Measurements from ENCODE around the gene UTS2R. TPM values are rescaled to one million over a fixed set of nuclear protein-coding genes. Genes with fewer than 3 reads are reported as not detected.

The UTS2R gene
- total RNA-seq, 1 donor from 2014 or later, result 6.5 TPM

DNA sequence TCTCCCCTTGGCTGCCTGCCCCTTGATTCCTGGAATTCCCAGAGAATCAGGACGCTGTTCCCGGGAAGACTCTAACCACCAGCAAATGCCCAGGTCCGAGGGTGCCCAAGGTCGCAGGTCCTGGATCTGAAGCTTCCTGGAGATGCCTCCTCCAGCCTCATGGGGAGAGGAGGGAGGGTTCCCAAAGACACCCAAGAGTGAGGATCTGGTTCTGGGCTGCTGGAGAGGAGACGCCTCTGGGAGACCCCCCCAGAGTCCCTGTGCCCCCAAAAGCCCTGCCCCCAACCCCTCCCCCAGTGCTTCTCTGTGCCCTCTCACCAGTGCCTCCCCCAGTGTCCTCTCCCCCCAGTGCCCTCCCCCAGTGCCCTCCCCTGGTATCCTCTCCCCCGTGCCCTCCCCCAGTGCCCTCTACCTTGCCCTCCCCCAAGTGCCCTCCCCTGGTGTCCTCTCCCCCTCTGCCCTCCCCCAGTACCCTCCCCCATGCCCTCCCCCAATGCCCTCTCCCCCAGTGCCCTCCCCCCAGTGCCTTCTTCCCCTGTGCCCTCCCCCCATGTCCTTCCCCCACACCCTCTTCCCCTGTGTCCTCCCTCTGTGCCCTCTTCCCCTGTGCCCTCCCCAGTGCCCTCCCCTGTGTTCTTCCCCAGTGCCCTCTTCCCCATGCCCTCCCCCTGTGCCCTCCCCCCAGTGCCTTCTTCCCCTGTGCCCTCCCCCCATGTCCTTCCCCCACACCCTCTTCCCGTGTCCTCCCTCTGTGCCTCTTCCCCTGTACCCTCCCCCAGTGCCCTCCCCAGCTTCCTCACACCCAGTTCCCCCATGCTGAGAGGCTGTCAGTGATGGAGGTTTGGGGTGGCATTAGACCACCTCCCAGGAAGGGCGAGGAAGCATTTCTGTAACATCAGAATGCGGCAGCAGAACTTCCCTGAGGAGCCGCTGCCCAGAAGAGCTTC lies 31.7 kb upstream of the UTS2R start:
- DNase-seq (ENCODE audit: low spot score in 2 of 2, unreplicated experiment in 2 of 2), result no peak
- Mint-ChIP-seq H3K4me3 (peak overlapping the region; percentile 60), H3K9me3 (peaks cover 4% of the 10 kb centered on the region), H3K27me3 (ENCODE audit: low read depth) (peaks cover 4% of the 10 kb centered on the region), H3K4me1 (peaks cover 33% of the 10 kb centered on the region), H3K27ac (peak overlapping the region; percentile 98), H3K36me3 (peaks cover 4% of the 10 kb centered on the region)
- TF ChIP-seq, protein P1, sequence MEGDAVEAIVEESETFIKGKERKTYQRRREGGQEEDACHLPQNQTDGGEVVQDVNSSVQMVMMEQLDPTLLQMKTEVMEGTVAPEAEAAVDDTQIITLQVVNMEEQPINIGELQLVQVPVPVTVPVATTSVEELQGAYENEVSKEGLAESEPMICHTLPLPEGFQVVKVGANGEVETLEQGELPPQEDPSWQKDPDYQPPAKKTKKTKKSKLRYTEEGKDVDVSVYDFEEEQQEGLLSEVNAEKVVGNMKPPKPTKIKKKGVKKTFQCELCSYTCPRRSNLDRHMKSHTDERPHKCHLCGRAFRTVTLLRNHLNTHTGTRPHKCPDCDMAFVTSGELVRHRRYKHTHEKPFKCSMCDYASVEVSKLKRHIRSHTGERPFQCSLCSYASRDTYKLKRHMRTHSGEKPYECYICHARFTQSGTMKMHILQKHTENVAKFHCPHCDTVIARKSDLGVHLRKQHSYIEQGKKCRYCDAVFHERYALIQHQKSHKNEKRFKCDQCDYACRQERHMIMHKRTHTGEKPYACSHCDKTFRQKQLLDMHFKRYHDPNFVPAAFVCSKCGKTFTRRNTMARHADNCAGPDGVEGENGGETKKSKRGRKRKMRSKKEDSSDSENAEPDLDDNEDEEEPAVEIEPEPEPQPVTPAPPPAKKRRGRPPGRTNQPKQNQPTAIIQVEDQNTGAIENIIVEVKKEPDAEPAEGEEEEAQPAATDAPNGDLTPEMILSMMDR (IDR thresholded peaks at IDR 0.05; ENCODE audit: unreplicated experiment), result no peak

DNA sequence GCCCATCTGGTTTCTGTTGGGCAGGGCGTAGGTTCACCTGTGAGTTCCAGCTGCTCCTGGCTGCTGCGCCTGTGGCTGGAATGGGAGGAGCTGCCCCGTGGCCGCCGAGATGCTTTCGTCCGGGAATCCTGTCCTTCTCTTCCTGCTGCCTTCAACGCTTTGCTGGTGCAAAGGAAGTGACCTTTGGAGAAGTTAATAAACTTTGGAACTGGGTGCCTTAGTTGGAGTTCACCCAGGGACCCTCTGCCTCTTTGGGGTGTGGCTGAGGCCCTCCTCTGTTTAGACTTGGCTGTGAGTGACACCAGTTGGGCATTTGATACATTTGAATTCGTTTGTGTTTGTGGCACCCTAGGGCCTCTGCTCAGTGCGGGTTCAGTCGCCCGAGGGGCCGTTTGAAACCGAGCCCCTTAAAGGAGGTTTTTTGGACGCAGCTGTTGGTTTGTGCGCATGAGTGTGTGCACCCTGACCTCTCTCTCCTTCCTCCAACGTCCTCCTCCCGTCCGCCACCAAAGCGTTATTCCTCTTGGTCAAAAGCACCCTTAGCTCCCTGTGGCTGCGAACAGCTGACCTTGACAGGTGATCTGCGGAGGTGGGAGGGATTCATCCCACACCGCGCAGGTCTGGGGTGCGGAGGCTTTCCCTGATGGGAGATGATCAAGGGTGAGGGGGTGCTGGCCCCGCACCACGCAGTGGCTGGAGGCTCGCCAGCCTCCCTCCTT lies 29.0 kb upstream of the UTS2R start:
- H3K4me1 Mint-ChIP-seq, result peaks cover 26% of the 10 kb centered on the region
- no peak overlapping the region for H3K27ac Mint-ChIP-seq
- no peak for DNase-seq (ENCODE audit: low spot score in 2 of 2, unreplicated experiment in 2 of 2)
- H3K4me3 Mint-ChIP-seq, result no peak overlapping the region
- H3K9me3 Mint-ChIP-seq, result peaks cover 4% of the 10 kb centered on the region
- no peaks in the 10 kb centered on the region for H3K27me3 Mint-ChIP-seq (ENCODE audit: low read depth)
- TF ChIP-seq, protein P1 (IDR thresholded peaks at IDR 0.05; ENCODE audit: unreplicated experiment), result no peak
- H3K36me3 Mint-ChIP-seq, result peaks cover 4% of the 10 kb centered on the region

DNA sequence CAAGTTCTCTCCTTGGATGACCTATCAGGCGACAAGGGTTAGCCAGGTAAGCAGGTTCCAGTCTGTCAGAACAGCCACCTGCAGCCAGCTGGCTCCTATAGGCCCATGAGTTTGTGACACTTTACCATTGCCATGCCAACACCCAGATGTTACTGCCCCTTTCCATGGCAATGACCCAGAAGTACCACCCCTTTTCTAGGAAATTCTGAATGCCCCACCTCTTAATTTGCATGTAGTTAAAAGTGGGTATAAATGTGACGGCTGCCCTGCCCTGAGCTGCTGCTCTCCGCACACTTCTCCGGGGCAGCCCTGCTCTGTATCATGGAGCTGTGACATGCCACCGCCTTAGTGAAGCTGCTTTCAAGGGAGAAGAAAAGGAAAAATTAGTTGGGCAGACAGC lies 28.0 kb upstream of the UTS2R start:
- Mint-ChIP-seq H3K4me3 (no peak overlapping the region), H3K27ac (peak overlapping the region; percentile 59), H3K27me3 (ENCODE audit: low read depth) (no peaks in the 10 kb centered on the region), H3K36me3 (peaks cover 4% of the 10 kb centered on the region), H3K4me1 (peaks cover 26% of the 10 kb centered on the region), H3K9me3 (peaks cover 4% of the 10 kb centered on the region)
- DNase-seq (ENCODE audit: low spot score in 2 of 2, unreplicated experiment in 2 of 2), result no peak
- TF ChIP-seq, protein P1 (IDR thresholded peaks at IDR 0.05; ENCODE audit: unreplicated experiment), result no peak

DNA sequence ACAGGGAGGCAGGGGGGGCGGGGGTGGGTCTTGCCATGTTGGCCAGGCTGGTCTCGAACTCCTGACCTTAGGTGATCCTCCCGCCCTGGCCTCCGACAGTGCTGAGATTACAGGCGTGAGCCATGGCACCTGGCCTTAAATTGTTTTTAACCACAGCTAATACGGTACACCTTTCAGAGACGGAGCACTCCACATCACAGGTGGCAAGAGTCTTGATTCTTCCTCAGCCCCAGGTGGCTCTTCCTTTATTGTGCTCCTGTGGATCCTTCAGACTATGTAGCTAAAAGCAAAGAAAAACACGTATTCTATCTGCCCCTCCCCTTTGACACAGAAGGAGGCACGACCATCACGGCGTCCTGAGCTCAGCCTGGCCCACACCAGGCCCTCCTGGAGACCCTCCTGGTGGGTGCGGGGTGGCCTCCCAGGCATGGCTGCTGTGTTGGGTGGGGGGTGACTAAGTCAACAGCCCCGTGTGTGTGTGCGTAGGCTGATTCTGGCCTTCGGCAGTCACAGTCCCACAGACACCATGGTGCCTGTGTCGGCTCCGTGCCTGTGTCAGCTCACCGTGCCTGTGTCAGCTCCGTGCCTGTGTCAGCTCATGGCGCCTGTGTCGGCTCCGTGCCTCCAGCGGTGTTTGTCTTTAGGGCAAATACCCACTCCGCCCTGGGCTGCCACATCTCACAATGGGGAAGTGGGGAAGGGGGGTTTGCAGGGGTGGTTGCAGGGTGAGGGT lies 27.2 kb upstream of the UTS2R start:
- H3K9me3 Mint-ChIP-seq, result peaks cover 4% of the 10 kb centered on the region
- H3K36me3 Mint-ChIP-seq, result peaks cover 4% of the 10 kb centered on the region
- no peaks in the 10 kb centered on the region for H3K27me3 Mint-ChIP-seq (ENCODE audit: low read depth)
- H3K4me3 Mint-ChIP-seq, result no peak overlapping the region
- H3K4me1 Mint-ChIP-seq, result peaks cover 26% of the 10 kb centered on the region
- no peak for DNase-seq (ENCODE audit: low spot score in 2 of 2, unreplicated experiment in 2 of 2)
- TF ChIP-seq, protein P1 (IDR thresholded peaks at IDR 0.05; ENCODE audit: unreplicated experiment), result no peak
- peak overlapping the region; percentile 72 for H3K27ac Mint-ChIP-seq

DNA sequence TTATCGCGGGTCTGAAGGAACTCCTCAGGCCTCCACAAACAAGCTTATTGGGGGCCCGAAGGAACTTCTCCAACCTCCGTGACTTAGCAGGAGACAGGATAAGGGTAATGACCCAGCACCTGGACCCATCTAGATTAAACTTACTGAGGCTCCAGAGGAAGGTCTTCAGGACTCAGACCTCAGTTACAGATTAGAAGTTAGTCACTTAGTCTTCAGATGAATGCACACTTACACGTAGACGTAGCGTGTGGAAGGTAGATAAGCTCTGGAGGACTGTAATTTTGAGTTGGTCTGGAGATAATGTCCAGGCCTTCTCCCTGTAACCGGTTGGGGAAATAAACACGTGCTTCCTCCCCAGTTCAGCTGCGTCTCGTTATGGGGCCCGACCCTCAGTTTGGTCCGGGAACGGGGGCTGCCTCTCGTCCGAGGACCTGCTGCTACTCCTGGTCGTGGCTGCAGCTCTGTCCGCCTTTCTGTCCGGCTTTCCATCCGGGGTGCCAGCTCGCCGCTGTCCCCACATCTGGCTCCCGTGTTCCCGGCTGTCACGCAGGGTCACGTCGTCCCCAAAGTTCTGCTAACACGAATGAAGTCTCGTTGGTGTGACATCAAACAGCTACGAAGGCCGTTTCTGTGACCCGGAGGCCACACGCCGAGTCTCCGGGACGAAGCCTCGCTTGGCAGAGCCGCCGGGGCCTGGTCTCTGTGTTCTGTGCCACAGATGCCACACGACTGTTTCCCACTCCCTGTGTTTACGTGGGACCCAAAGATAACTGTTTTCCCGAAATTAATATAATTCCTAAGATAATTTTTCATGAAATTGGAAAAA lies 26.2 kb upstream of the UTS2R start:
- peak overlapping the region; percentile 72 for H3K27ac Mint-ChIP-seq
- H3K27me3 Mint-ChIP-seq (ENCODE audit: low read depth), result no peaks in the 10 kb centered on the region
- no peak for DNase-seq (ENCODE audit: low spot score in 2 of 2, unreplicated experiment in 2 of 2)

More for the DNA sequence above, 26.2 kb upstream of the UTS2R start:
- Mint-ChIP-seq H3K36me3 (peaks cover 4% of the 10 kb centered on the region), H3K4me3 (no peak overlapping the region), H3K4me1 (peaks cover 28% of the 10 kb centered on the region), H3K9me3 (peaks cover 4% of the 10 kb centered on the region)
- TF ChIP-seq, protein P1 (IDR thresholded peaks at IDR 0.05; ENCODE audit: unreplicated experiment), result no peak
